Measurements from ENCODE around the gene RAD51D. TPM values are rescaled to one million over a fixed set of nuclear protein-coding genes. Genes with fewer than 3 reads are reported as not detected.

The RAD51D gene
- 7.1 TPM for polyA plus RNA-seq (2013, experiment 1 of 2)
- 8.1 TPM for polyA plus RNA-seq (2013, experiment 2 of 2)

DNA sequence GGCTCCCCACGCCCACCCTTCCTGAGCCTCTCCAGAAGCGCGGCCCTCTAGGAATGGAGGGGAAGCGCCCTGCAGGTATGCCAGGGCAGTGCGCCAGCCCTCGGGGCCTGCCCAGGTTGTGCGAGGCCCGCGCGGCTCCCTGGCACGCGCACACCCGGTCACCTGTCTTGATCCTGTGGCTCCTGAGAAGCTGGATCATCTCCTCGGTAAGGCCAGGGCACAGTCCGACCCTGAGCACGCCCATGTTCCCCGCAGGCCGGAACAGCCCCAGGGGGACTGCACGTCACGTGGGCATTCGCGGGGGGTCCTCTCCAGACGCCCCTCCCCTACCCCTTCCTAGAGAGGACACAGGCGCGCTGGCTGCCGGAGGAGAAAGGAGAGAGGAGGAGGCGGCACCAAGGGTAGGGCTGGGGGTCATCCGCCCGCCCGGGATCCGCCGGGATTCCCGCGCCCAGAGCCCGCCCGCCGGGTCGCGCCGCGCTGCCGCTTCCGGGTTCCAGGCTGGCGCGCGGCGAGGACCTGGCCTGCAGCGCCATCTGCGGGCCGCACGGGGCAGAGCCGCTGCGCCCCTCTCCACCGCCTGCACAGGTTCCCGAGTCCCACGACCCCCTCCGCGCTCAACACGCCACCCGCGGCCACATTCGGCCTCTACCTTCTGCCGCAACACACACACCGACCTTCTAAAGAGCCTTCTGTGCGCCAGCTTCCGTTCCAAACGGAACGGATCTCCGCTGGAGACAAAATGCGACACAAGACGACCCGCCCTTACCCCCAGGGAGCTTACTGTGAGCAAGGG, at the start of gene RAD51D:
TSS of gene RAD51D (minus strand) at position 491 of the 796 bp plus-strand sequence. CDS start at position 244, 247 bp downstream.
- Histone ChIP-seq H3K9me3 (ENCODE audit: control insufficient read depth, low read length) (no peaks in the 10 kb centered on the region), H3K27ac (ENCODE audit: low read depth, low read length, severe bottlenecking) (no peak within 1 kb of the TSS), H3K36me3 (ENCODE audit: control insufficient read depth, insufficient read depth, low read length) (peaks cover 3% of the 10 kb centered on the region), H3K4me1 (ENCODE audit: control insufficient read depth, insufficient read depth, low read length, poor library complexity, severe bottlenecking) (peaks cover 6% of the 10 kb centered on the region), H3K4me3 (ENCODE audit: extremely low read depth, insufficient read depth, low read length, poor library complexity, severe bottlenecking) (peak within 1 kb of the TSS; percentile 68)
- WGBS, 2 experiments (ENCODE audit: insufficient coverage in 2 of 2): 1 to 2% methylated on average over 40 to 62 of the region's 72 CpGs

DNA sequence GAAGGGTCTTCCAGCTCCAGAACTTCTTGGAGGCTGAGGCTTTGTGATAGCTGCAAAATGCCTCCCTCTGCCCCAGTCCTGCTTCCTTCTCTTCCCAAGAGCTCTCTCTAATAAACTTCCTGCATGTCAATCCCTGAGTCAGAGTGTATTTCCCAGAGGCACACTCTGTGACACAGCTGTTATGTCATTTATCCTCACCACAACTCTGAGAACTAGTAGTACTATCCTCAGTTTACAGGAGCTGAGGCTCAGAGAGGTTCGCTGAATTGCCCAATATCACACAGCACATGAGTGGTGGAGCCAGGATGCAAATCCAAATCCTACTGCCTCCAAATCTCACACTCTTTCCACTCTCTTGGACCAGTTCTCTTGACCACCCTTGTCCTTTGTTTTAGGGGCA, 48.0 kb upstream of the RAD51D start:
- no peaks in the 10 kb centered on the region for H3K4me1 ChIP-seq (ENCODE audit: control insufficient read depth, insufficient read depth, low read length, poor library complexity, severe bottlenecking)
- no peak overlapping the region for H3K4me3 ChIP-seq (ENCODE audit: extremely low read depth, insufficient read depth, low read length, poor library complexity, severe bottlenecking)
- 88 to 100% methylated on average over 1 of the region's 1 CpG for WGBS, 2 experiments (ENCODE audit: insufficient coverage in 2 of 2)

DNA sequence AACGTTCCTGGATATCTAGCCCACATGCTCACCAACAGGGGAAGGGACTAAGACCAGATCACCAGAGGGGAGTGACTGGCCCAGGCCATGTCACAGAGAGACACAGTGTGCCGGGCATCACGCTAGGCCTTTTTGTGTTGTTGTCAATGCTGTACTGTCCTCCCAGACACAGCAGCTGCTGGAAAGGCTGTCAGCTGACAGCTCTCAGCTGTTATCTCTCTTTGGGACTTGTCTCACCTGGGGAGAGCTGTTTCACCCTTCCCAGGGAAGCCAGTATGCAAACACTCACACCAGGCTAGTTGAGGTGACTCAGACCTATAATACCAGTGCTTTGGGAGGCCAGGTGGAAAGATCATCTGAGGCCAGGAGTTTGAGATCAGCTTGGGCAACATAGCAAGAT, 47.4 kb upstream of the RAD51D start:
- Histone ChIP-seq H3K9me3 (ENCODE audit: control insufficient read depth, low read length) (no peaks in the 10 kb centered on the region), H3K27ac (ENCODE audit: low read depth, low read length, severe bottlenecking) (no peak overlapping the region), H3K4me1 (ENCODE audit: control insufficient read depth, insufficient read depth, low read length, poor library complexity, severe bottlenecking) (no peaks in the 10 kb centered on the region), H3K36me3 (ENCODE audit: control insufficient read depth, insufficient read depth, low read length) (no peaks in the 10 kb centered on the region), H3K4me3 (ENCODE audit: extremely low read depth, insufficient read depth, low read length, poor library complexity, severe bottlenecking) (no peak overlapping the region)
- 57 to 83% methylated on average over 2 to 3 of the region's 3 CpGs for WGBS, 2 experiments (ENCODE audit: insufficient coverage in 2 of 2)

More for the DNA sequence above, 48.0 kb upstream of the RAD51D start:
- H3K9me3 ChIP-seq (ENCODE audit: control insufficient read depth, low read length): no peaks in the 10 kb centered on the region
- no peak overlapping the region for H3K27ac ChIP-seq (ENCODE audit: low read depth, low read length, severe bottlenecking)
- H3K36me3 ChIP-seq (ENCODE audit: control insufficient read depth, insufficient read depth, low read length): no peaks in the 10 kb centered on the region

DNA sequence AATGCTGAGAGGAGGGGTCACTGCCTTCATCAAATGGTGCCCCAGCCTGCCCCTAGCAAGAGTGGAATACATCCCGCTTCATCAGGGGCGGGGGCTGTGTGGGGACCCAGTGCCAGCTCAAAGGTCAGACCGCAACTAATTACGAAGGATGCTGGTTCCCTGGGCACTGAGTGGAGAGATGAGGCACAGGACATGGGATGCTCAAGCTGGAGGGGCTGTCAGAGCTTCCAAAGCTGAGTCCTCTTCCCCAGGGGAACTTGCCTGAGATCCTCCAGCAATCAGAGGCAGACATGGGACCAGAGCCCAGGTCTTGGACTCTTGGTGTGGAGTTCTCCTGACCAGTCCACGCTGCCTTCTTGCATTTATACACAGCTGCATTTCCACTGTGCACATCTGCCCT, 46.9 kb upstream of the RAD51D start:
- Histone ChIP-seq H3K4me1 (ENCODE audit: control insufficient read depth, insufficient read depth, low read length, poor library complexity, severe bottlenecking) (no peaks in the 10 kb centered on the region), H3K4me3 (ENCODE audit: extremely low read depth, insufficient read depth, low read length, poor library complexity, severe bottlenecking) (no peak overlapping the region), H3K9me3 (ENCODE audit: control insufficient read depth, low read length) (no peaks in the 10 kb centered on the region), H3K36me3 (ENCODE audit: control insufficient read depth, insufficient read depth, low read length) (no peaks in the 10 kb centered on the region), H3K27ac (ENCODE audit: low read depth, low read length, severe bottlenecking) (no peak overlapping the region)
- WGBS, 2 experiments (ENCODE audit: insufficient coverage in 2 of 2): 66 to 68% methylated on average over 4 of the region's 5 CpGs

DNA sequence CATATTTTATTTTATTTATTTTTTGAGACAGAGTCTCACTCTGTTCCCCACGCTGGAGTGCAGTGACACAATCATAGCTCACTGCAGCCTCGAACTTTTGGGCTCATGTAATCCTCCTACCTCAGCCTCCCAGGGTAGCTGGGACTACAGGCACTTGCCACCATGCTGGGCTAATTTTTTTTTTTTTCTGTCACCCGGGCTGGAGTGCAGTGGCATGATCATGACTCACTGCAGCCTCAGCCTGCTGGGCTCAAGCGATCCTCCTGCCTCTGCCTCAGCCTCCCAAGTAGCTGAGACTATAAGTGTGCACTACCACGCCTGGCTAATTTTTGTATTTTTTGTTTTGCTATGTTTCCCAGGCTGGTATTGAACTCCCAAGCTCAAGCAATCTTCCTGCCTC, 45.1 kb upstream of the RAD51D start:
- H3K27ac ChIP-seq (ENCODE audit: low read depth, low read length, severe bottlenecking): no peak overlapping the region
- WGBS, 2 experiments (ENCODE audit: insufficient coverage in 2 of 2): 66 to 73% methylated on average over 3 to 5 of the region's 5 CpGs

DNA sequence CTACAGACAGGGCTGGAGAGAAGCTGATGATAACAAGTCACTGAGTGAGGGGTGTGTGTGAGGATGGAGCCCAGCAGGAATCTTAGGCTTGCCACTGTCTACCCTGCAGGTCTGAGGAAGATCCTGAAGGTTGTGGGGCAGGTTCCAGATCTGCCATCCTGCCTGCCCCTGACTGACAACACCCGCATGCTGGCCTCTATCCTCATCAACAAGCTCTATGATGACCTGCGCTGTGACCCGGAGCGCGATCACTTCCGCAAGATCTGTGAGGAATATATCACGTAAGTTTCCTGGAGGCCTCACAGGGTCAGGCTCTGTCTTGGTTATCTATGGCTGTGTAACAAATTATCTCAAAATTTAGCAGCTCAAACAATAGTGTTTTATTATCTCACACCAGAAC, 44.2 kb upstream of the RAD51D start:
- Histone ChIP-seq H3K27ac (ENCODE audit: low read depth, low read length, severe bottlenecking) (no peak overlapping the region), H3K4me1 (ENCODE audit: control insufficient read depth, insufficient read depth, low read length, poor library complexity, severe bottlenecking) (no peaks in the 10 kb centered on the region), H3K36me3 (ENCODE audit: control insufficient read depth, insufficient read depth, low read length) (no peaks in the 10 kb centered on the region), H3K4me3 (ENCODE audit: extremely low read depth, insufficient read depth, low read length, poor library complexity, severe bottlenecking) (no peak overlapping the region), H3K9me3 (ENCODE audit: control insufficient read depth, low read length) (no peaks in the 10 kb centered on the region)
- WGBS, 2 experiments (ENCODE audit: insufficient coverage in 2 of 2): 95% methylated on average over 6 of the region's 7 CpGs; no CpG with 5 or more reads in 1 of the 2 experiments

More for the DNA sequence above, 45.1 kb upstream of the RAD51D start:
- Histone ChIP-seq H3K9me3 (ENCODE audit: control insufficient read depth, low read length) (no peaks in the 10 kb centered on the region), H3K4me3 (ENCODE audit: extremely low read depth, insufficient read depth, low read length, poor library complexity, severe bottlenecking) (no peak overlapping the region), H3K36me3 (ENCODE audit: control insufficient read depth, insufficient read depth, low read length) (no peaks in the 10 kb centered on the region), H3K4me1 (ENCODE audit: control insufficient read depth, insufficient read depth, low read length, poor library complexity, severe bottlenecking) (no peaks in the 10 kb centered on the region)

DNA sequence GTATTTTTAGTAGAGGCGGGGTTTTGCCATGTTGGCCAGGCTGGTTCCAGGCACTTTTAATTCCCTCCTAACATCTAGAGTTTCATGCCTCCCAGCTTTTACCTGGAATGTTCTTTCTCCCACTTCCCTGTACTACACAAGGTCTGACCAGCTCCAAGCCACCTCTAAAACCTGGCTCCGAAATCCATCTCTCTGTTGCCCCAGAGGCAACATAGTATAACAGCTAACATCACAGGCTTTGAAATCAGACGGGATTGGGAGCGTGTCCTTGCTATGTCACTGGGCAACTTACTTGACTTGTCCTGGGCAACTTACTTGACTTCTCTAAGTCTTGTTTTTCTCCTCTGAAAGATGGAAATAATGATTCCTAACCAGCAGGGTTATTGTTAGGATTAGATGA, 43.1 kb upstream of the RAD51D start:
- WGBS, 2 experiments (ENCODE audit: insufficient coverage in 2 of 2): 92 to 94% methylated on average over 3 to 4 of the region's 4 CpGs
- Histone ChIP-seq H3K4me3 (ENCODE audit: extremely low read depth, insufficient read depth, low read length, poor library complexity, severe bottlenecking) (no peak overlapping the region), H3K36me3 (ENCODE audit: control insufficient read depth, insufficient read depth, low read length) (no peaks in the 10 kb centered on the region), H3K27ac (ENCODE audit: low read depth, low read length, severe bottlenecking) (no peak overlapping the region), H3K4me1 (ENCODE audit: control insufficient read depth, insufficient read depth, low read length, poor library complexity, severe bottlenecking) (no peaks in the 10 kb centered on the region), H3K9me3 (ENCODE audit: control insufficient read depth, low read length) (no peaks in the 10 kb centered on the region)

DNA sequence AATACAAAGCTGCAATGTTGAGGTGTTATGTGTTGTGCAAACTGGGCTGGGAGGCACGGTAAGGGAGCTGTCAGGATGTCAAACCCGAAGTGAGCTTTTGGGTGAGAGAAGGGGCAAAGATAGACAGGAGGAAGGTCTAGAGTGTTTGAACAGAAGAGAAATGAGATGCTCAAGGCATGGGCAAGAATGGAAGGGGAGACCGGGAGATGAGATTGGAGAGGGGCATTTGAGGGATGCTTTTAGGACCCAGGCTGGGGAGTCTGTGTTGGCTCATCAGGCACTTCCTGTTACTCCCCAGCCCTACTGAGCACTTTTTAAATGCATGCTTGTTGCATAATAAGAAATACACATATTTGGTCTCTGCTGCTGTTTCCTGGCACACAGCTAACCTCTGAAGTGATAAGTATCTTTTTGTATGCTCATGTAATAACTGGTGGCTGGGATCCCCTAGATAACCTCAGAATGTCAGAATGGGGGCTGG, 41.7 kb upstream of the RAD51D start:
- H3K27ac ChIP-seq (ENCODE audit: low read depth, low read length, severe bottlenecking): no peak overlapping the region
- H3K4me3 ChIP-seq (ENCODE audit: extremely low read depth, insufficient read depth, low read length, poor library complexity, severe bottlenecking): no peak overlapping the region
- 85 to 87% methylated on average over 3 of the region's 3 CpGs for WGBS, 2 experiments (ENCODE audit: insufficient coverage in 2 of 2)
- no peaks in the 10 kb centered on the region for H3K9me3 ChIP-seq (ENCODE audit: control insufficient read depth, low read length)
- no peaks in the 10 kb centered on the region for H3K36me3 ChIP-seq (ENCODE audit: control insufficient read depth, insufficient read depth, low read length)
- H3K4me1 ChIP-seq (ENCODE audit: control insufficient read depth, insufficient read depth, low read length, poor library complexity, severe bottlenecking): no peaks in the 10 kb centered on the region

DNA sequence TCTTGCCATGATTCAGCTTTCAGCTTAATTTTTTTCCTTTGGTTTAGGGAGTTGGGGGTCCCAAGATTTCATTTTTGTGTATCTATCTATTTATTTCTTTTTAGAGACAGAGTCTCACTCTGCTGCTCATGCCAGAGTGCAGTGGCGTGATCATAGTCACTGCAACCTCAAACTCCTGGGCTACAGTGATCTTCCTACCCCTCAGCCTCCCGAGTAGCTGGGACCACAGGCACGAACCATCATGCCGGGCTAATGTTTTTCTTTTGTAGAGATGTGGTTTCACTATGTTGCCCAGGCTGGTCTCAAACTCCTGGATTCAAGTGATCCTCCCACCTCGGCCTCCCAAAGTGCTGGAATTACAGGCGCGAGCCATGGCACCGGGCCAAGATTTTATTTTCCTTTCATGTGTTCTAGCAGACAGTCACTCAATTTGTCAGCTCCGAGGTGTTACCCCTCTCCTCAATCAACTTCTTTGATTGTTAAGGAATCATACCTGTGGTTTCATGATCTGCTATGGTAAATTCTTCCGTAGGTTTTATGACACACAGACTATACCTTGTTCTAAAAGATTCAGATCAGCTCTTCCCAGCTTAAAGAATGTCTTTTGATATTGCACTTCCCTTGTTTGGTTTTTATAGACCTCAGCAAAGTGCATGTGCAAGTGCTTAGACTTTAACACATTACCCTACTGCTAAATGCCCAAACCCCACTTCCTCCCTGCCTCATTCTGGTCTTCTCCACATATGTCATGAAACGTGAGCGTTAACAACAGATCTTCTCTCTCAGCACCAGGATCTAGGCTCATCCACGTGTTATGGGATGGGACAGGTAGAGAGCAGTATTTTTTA, 40.9 kb upstream of the RAD51D start:
- no peak overlapping the region for H3K27ac ChIP-seq (ENCODE audit: low read depth, low read length, severe bottlenecking)
- no peaks in the 10 kb centered on the region for H3K4me1 ChIP-seq (ENCODE audit: control insufficient read depth, insufficient read depth, low read length, poor library complexity, severe bottlenecking)
- no peak overlapping the region for H3K4me3 ChIP-seq (ENCODE audit: extremely low read depth, insufficient read depth, low read length, poor library complexity, severe bottlenecking)
- no peaks in the 10 kb centered on the region for H3K9me3 ChIP-seq (ENCODE audit: control insufficient read depth, low read length)
- WGBS, 2 experiments (ENCODE audit: insufficient coverage in 2 of 2): 90 to 92% methylated on average over 7 of the region's 13 CpGs
- H3K36me3 ChIP-seq (ENCODE audit: control insufficient read depth, insufficient read depth, low read length): no peaks in the 10 kb centered on the region

DNA sequence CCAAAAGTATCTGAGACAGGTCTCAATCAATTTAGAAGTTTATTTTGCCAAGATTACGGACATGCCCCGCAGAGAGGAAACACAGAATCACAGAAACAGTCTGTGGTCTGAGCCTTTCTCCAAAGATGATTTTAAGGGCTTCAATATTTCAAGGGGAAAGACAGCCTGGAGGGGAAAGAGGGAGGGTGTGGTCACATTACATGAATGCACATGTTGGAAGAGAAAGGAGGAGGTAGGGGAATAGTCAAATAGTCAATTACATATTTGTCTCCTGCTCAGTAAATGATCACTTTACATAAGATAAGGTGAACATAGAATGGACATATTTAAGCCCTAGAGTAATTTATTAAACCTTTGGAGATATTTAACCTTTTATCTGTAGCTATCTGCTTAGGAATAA, 40.3 kb upstream of the RAD51D start:
- Histone ChIP-seq H3K4me3 (ENCODE audit: extremely low read depth, insufficient read depth, low read length, poor library complexity, severe bottlenecking) (no peak overlapping the region), H3K27ac (ENCODE audit: low read depth, low read length, severe bottlenecking) (no peak overlapping the region), H3K9me3 (ENCODE audit: control insufficient read depth, low read length) (no peaks in the 10 kb centered on the region), H3K4me1 (ENCODE audit: control insufficient read depth, insufficient read depth, low read length, poor library complexity, severe bottlenecking) (no peaks in the 10 kb centered on the region), H3K36me3 (ENCODE audit: control insufficient read depth, insufficient read depth, low read length) (no peaks in the 10 kb centered on the region)
- WGBS, 2 experiments (ENCODE audit: insufficient coverage in 2 of 2): 83 to 86% methylated on average over 2 of the region's 2 CpGs

Measured in mesodermal cell (in vitro differentiated cells).